ENCODE results near the gene LRRK1.

GRCh38 chr15:101048176-101048575, 129.0 kb downstream of the LRRK1 start:
- no peak for TF ChIP-seq CTCF (IDR thresholded peaks at IDR 0.05)
- TF ChIP-seq EP300 (IDR thresholded peaks at IDR 0.05) = no peak
- no peak for TF ChIP-seq POLR2A (IDR thresholded peaks at IDR 0.05)

All from ovary (tissue), 3 donors.